Measurements from ENCODE around the gene SLPI.

SLPI gene

GRCh38 chr20:45218124-45218523, 36.2 kb downstream of the SLPI start:
- ATAC-seq (replicated peaks): no peak
- Mint-ChIP-seq H3K4me3 (no peak overlapping the region), H3K27ac (no peak overlapping the region), H3K9me3 (peaks cover 0 to 4% of the 10 kb centered on the region in 2 donors), H3K27me3 (peaks cover 47 to 51% of the 10 kb centered on the region in 2 donors), H3K36me3 (no peaks in the 10 kb centered on the region), H3K4me1 (peaks cover 4 to 6% of the 10 kb centered on the region in 2 donors)
- no peak for DNase-seq

- ATAC-seq (replicated peaks): no peak
- H3K4me3 Mint-ChIP-seq: no peak overlapping the region
- peaks cover 39 to 60% of the 10 kb centered on the region in 2 donors for H3K27me3 Mint-ChIP-seq
- no peak overlapping the region for H3K27ac Mint-ChIP-seq
- H3K9me3 Mint-ChIP-seq: no peaks in the 10 kb centered on the region
- no peak for DNase-seq
- no peaks in the 10 kb centered on the region for H3K36me3 Mint-ChIP-seq
- no peaks in the 10 kb centered on the region for H3K4me1 Mint-ChIP-seq
These were observed 41.5 kb downstream of the SLPI start for GRCh38 chr20:45212836-45213235.

GRCh38 chr20:45211569-45212474, 42.5 kb downstream of the SLPI start:
- peaks cover 47 to 60% of the 10 kb centered on the region in 2 donors for H3K27me3 Mint-ChIP-seq

GRCh38 chr20:45209924-45210323, 44.4 kb downstream of the SLPI start:
- Mint-ChIP-seq H3K36me3 (no peaks in the 10 kb centered on the region), H3K4me1 (no peaks in the 10 kb centered on the region), H3K9me3 (no peaks in the 10 kb centered on the region), H3K27ac (no peak overlapping the region), H3K27me3 (peaks cover 59 to 75% of the 10 kb centered on the region in 2 donors), H3K4me3 (no peak overlapping the region)
- DNase-seq (no peak), ATAC-seq (replicated peaks) (no peak)

More at GRCh38 chr20:45211569-45212474, 42.5 kb downstream of the SLPI start:
- H3K36me3 Mint-ChIP-seq: no peaks in the 10 kb centered on the region
- DNase-seq: no peak
- H3K27ac Mint-ChIP-seq: no peak overlapping the region
- no peak for ATAC-seq (replicated peaks)
- H3K9me3 Mint-ChIP-seq: no peaks in the 10 kb centered on the region
- no peaks in the 10 kb centered on the region for H3K4me1 Mint-ChIP-seq
- no peak overlapping the region for H3K4me3 Mint-ChIP-seq

GRCh38 chr20:45206725-45207124, 47.6 kb downstream of the SLPI start, which contains the start of gene SEMG1:
SEMG1 (plus strand) TSS chr20:45207033; CDS start chr20:45207054, 21 bp downstream.
- ATAC-seq (replicated peaks): no peak
- Mint-ChIP-seq H3K4me3 (no peak within 1 kb of the TSS), H3K27me3 (peaks cover 51 to 84% of the 10 kb centered on the region in 2 donors), H3K27ac (no peak within 1 kb of the TSS), H3K36me3 (no peaks in the 10 kb centered on the region), H3K9me3 (peaks cover 5 to 6% of the 10 kb centered on the region in 2 donors), H3K4me1 (no peaks in the 10 kb centered on the region)
- no peak for DNase-seq
